ENCODE data around the gene MR1.

DNA sequence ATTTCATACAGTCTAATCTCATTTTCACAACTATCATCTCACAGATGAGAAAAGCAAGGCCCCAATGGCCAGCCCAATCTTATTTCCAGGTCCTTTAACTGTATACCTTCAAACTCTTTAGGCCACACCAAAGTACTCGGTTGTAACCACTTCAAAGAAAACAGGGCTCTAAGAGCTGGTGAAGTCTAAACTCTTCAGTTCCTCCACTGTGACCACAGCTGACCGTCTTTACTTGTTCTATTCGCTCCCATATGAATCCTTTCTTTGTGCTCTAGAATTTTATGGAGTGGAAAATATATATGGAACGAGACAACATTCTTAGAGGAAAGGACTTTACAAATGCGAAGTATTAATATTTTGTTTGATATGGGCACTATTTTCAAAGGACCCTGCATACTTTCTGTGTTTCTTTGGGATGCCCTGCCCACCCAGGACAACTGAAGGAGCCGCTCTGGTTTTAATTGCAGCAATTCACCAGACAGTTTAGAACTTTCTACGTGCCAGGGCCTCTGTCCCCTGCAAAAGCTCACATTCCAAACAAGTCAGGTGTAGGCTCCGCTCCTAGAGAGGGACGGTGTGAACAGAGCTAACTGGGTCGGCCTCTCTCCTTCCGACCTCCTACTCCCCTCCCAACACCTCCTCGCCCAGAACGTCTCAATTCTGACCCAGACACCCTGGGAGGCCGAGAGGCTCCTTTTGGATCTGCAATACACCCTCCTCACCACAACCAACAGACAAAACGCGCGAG lies 70.4 kb downstream of the MR1 start:
- TF ChIP-seq, protein P1, sequence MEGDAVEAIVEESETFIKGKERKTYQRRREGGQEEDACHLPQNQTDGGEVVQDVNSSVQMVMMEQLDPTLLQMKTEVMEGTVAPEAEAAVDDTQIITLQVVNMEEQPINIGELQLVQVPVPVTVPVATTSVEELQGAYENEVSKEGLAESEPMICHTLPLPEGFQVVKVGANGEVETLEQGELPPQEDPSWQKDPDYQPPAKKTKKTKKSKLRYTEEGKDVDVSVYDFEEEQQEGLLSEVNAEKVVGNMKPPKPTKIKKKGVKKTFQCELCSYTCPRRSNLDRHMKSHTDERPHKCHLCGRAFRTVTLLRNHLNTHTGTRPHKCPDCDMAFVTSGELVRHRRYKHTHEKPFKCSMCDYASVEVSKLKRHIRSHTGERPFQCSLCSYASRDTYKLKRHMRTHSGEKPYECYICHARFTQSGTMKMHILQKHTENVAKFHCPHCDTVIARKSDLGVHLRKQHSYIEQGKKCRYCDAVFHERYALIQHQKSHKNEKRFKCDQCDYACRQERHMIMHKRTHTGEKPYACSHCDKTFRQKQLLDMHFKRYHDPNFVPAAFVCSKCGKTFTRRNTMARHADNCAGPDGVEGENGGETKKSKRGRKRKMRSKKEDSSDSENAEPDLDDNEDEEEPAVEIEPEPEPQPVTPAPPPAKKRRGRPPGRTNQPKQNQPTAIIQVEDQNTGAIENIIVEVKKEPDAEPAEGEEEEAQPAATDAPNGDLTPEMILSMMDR (conservative IDR thresholded peaks at IDR 0.05; ENCODE audit: low read length), result no peak; the same call in 1 of the 2 replicates
- TF ChIP-seq EZH2phosphoT487 (IDR thresholded peaks at IDR 0.05; ENCODE audit: borderline replicate concordance), result no peak
